ENCODE data around the gene PDZD4.

GRCh38 chrX:153830640-153831428, 490 bp upstream of the PDZD4 start:
- TF ChIP-seq POLR2A (IDR thresholded peaks at IDR 0.05; ENCODE audit: low read depth, low read length) (no peak), POLR2AphosphoS5 (IDR thresholded peaks at IDR 0.05; ENCODE audit: low read depth, low read length) (no peak), TAF1 (IDR thresholded peaks at IDR 0.05; ENCODE audit: low read depth, low read length) (no peak), SPI1 (IDR thresholded peaks at IDR 0.05; ENCODE audit: low read depth, low read length) (no peak), POU2F2 (IDR thresholded peaks at IDR 0.05; ENCODE audit: low read depth, low read length) (no peak)

Measured in GM12891 (cell line).